ENCODE data around the gene STRADA.

STRADA gene

DNA sequence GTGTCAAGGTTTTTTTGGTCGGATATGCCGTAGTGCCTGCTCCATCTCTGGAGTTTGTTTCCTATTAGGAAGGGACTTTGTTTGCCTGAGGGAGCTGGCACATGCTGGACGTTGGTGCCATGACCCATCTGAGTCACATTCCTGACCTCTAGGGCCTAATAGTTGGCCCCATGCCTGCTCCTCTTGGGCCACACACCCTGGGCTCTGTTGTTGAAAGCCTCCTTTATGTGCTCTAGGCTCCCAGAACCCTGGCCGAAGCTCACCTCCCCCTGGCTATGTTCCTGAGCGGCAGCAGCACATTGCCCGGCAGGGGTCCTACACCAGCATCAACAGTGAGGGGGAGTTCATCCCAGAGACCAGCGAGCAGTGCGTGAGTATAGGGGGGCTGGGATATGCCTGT, 60.1 kb downstream of the STRADA start:
- no peak for DNase-seq

DNA sequence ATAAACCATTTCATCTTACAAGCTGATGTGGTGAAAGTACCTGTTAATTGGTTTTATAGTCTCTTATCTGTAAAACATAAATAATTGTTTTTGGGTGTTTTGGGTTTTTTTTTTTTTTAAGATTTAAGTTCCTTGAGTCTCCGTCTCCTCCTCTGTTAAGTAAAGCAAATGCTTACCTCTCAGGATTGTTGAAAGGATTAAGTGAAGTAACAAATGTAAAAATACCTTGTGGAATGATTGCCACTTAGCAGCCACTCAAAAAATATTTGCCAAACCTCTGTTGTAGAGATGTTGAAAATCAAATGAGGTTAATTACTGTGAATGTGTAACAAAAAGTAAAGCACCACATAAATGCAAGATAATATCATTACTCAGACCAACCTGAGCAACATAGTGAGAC, 60.9 kb downstream of the STRADA start:
- DNase-seq, result no peak

DNA sequence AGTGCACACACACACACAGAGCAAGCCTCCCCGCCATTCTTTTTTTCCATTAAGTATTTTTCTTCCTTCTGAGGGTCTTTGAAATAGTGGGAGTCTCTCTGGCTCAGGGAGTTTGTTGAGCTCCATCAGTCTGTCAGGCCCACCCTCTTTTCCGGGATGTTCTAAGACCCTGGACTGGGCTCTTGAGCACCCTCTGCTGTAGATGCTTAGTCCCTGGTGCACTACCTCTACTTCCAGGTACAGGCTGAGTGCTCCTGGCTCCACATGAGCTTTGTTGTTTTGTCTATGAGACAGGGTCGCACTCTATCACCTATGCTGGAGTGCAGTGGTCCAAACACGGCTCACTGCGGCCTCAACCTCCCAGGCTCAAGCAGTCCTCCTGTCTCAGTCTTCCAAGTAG, 62.4 kb downstream of the STRADA start:
- DNase-seq, result no peak

DNA sequence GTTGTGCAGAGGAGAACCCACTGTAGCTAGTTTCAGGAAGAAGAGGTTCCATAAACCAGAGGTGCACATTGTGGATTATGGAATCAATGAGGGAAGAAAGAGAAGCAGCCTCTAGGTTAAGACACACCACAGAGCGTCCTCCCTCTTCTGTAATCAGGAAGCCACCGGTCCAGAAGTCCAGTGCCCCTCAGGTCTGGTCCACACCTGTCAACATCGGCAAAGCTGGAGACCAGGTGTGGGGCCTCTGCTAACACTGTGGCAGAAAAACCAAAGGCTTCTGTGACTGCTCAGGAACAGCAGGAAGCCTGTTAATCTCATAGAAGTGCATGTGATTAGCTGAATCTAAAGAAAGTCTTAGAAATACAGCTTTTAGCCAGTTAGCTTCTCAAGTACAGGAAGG, 65.0 kb downstream of the STRADA start:
- DNase-seq, result no peak

DNA sequence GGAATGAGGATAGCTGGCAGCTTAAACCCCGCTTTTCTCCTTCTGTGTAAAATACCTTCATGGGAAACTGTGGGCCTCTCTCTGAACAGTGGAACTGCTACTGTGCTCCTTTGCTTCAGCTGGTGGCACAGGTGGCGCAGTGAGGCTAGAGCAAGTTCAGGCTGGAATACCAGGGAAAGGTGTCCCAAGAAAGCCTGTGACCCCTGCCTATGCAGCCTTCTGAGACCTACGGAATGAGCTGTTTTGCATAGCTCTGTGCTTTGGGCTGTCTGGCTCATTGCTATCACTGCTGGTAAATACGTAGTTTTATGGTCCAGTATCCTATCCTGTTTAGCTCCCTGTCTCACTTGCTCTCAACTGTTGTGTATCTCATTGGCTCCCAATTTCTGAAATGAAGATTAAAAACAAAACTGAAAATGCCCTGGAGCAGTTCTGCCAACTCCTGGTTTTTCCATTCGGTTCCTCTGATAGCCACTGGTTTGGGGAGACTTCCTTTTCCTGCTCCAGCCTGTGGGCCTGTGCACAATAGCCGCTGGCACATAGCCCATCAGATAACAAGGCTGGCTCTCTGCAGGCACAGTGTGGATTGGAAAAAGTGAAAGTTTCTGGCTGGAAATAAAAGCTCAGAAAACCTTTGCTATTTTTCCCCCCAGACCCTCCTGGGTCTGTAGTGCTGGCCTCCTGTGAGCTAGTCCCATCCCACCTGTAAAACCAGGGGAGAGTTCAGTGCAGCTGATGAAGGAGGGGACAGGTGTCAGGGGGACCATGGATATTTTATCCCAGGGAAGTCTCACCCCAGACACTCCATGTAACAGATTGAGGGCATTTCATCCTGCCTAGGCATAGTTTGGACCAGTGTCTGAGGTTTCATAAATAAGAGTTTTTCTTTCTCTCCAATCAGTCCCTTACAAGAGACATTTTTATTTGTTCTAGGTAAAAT, 65.7 kb downstream of the STRADA start:
- no peak for DNase-seq

DNA sequence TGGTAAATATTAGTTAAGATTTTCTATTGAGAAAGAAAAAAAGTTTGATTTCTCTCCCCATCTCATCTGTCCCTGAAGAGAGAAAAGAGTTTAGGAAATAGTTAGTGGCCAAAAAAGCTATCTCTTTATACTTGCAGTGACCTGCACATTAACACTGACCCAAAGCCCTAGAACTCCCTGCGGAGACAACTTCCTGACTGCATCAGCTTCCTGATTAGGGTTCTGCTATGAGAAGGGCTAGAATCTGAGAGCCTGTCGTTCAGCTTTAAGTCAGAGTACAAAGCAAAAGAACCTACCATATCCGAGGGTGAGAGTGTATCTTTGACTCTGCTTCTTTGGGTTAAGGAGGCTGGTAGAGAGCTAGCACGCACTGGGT, 66.4 kb downstream of the STRADA start:
- DNase-seq, result no peak

DNA sequence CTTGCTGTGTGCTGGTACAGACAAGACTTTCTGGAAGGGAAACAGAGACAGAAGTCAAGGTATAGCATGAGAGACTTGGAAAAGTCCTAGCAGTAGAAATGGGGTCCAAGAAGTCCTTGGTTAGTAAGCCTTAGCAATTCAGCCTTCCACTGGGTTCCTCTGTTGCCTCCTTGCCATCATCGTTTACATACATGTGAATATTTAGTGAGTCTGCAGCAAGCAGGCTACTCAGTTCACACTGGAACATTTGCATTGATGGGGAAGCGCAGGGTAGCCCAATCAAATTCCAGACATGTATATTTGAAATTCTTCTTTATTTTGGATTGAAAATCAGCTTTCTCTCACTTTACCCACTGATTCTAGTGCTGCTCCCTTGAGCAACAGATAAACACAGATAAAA, 68.7 kb downstream of the STRADA start:
- no peak for DNase-seq

DNA sequence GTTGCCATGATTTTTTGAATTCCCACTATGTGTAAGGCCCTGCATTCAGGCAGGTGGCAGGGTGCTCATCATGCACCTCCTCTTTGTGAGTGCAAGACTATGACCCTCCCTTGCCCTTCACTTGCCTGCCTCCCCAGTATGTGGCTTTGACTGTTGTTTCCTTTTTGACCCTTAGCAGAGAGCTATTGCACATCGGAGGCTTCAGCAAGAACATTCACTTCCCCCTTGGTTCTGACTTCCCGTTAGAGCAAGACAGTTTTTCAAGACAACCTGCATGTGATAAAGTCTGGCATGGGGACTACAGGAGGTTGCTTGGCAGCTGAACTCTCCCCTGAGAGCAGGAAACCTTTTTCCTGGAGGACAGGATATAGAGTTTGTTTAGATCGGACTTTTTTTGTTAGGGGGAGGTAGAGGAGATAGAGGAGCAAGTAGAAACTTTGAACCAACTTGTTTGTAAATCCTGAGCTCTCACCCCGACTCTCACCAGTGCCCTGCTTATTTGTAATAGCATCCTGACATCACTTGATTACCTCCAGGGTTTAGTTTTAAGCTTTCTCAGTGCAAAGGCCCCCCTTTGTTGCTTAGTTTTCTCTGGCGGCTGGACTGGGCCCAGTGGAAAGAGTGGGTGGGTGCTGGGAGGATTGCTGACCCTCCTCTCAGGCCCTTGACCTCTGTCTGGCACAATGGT, 75.9 kb downstream of the STRADA start:
- no peak for DNase-seq

DNA sequence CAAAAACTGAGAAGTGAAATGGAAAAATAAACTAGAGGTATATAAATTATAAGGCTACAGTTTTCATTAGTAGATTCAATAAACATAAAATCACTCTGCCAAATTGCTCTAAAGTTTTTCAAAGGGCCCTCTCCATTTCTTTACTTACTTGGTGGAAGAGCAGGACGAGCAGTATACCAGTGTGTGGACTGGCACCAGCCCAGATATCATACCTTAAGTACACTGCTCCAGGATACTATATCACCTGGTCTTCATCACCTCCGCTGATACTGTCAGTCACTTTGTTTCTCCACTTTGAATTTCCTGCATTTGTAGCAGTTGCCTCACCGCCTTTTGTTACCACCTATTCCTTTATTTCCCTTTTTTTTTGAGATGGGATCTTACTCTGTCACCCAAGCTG, 81.7 kb downstream of the STRADA start:
- no peak for DNase-seq

DNA sequence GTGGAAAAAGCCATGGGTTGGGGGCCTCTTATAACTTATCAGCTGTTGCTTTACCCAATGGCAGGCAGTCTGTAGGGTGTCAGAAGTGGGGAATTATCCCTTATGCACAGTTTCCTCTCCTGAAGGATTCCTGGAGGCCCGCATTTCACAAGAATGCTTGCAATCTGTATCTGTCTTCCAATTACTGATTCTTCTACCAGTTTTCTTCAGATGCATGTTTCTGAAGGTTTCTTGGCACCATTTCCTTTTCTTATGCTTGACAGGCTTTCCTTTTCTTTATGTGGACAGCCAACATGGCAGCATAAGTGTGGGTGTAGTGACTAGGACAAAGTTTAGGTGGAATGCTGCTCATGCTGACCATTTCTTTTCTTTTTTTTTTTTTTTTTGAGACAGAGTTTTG, 83.2 kb downstream of the STRADA start:
- DNase-seq, result no peak

DNA sequence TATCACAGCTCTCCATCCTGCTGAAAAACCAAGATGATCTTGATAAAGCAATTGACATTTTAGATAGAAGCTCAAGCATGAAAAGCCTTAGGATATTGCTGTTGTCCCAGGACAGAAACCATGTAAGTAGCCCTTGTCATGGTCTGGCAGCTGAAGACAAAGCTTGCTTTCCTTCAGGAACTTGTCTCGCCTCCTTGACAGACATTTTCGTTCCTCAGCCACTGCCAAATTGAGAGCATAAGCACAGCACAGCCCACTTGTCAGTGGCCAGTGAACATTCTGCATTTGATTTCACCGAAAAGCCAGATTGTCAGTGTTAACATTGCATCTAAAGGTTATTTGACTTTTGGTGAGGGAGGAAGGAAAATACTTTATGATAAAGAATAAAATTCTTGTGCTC, 83.8 kb downstream of the STRADA start:
- no peak for DNase-seq

DNA sequence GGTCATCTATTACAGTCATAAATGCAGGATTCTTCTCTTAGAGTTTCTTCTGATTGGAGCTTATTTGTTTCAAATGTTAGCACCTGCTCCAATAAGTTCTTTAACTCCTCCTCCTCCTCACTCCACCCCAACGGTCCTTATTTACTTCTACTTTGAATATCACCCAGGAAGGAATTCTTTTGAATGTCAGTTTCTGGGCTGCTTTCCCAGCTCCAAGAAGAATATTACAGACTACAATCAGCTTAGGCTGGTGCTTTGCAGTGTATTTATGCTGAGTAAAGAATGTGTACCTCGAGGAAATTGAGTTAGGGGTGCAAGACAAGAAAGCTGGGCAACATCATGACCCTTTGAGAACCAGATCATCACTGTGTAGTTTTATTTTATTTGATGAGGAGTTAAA, 88.5 kb downstream of the STRADA start:
- DNase-seq, result no peak
